B cell (primary cell): ENCODE measurements around the gene TRPV2.

Source experiments
- CTCF ChIP-seq: fragments of 200-600 bp; IDR thresholded peaks from one replicate; pipeline ENCODE4 v1.8.0; 2022; ENCODE audit warnings: antibody characterized with exemption, mild to moderate bottlenecking
- EZH2 ChIP-seq: IDR thresholded peaks from 2 replicates; pipeline ENCODE4 v1.6.1; 2012; ENCODE audit warnings: borderline replicate concordance, low read depth, mild to moderate bottlenecking, moderate library complexity, low read length; ENCODE audit not compliant: insufficient read depth, poor library complexity, severe bottlenecking

DNA sequence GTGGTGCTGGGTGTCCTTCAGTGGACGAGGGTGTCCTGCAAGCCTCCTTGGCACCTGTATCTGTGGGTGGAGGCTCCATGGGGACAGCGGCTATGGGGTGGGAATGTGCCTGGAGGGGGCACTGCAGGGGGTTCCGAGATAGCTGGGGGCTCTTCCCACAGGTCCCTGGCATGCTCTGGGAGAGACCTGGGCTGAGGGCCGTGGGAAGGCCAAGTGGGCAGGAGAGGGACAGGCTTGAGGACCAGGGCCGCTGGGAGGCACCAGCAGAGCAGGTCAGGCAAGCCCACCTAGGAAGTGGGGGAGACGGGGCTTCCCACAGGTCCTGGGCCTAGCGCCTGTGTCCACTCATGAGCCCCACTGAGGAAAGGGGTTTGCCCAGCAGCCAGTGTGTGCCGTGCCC lies 66.9 kb downstream of the TRPV2 start:
- TF ChIP-seq CTCF (no peak), EZH2 (no peak)
